M059J (cell line): Measurements from ENCODE around the gene GLIS1. TPM values are rescaled to one million over a fixed set of nuclear protein-coding genes. Genes with fewer than 3 reads are reported as not detected.
A peak's percentile ranks its signal among the peaks of the same experiment; 100 is the strongest.

Experiments used
- DNase-seq: peaks from one replicate; pipeline ENCODE4 v3.0.0-alpha.2; 2012; ENCODE audit warnings: low read depth
- total RNA-seq: library from RNA; depleted of rRNA; stranded (reverse); fragments of >200 nt; shearing (Covaris generic); gene quantifications from 2 replicates; pipeline ENCODE4 v1.2.3, GENCODE V29; 2014

Gene GLIS1
- total RNA-seq, 1 experiment from 2014 or later, result 3.0 TPM

- DNase-seq, result no peak
These were observed 44.9 kb downstream of the GLIS1 start for GRCh38 chr1:53693773-53694717.

- no peak for DNase-seq
These were observed 45.6 kb downstream of the GLIS1 start for GRCh38 chr1:53693339-53693738.

GRCh38 chr1:53691326-53691725 is 47.6 kb downstream of the GLIS1 start:
- DNase-seq, result no peak

GRCh38 chr1:53690411-53690810 is 48.6 kb downstream of the GLIS1 start:
- no peak for DNase-seq

- no peak for DNase-seq
These were observed 49.1 kb downstream of the GLIS1 start for GRCh38 chr1:53689736-53690326.

- DNase-seq, result no peak
These were observed 49.7 kb downstream of the GLIS1 start for GRCh38 chr1:53689223-53689622.

- DNase-seq, result peak; percentile 34
These were observed 50.4 kb downstream of the GLIS1 start for GRCh38 chr1:53688381-53689102.

GRCh38 chr1:53687901-53688300 is 51.1 kb downstream of the GLIS1 start:
- DNase-seq, result no peak

- no peak for DNase-seq
These were observed 51.5 kb downstream of the GLIS1 start for GRCh38 chr1:53687426-53687825.

GRCh38 chr1:53686965-53687267 is 52.0 kb downstream of the GLIS1 start:
- DNase-seq, result no peak

GRCh38 chr1:53686091-53686964 is 52.6 kb downstream of the GLIS1 start:
- peak; percentile 76 for DNase-seq

- DNase-seq, result peak; percentile 88
These were observed 53.5 kb downstream of the GLIS1 start for GRCh38 chr1:53685272-53686051.

- peak; percentile 22 for DNase-seq
These were observed 54.2 kb downstream of the GLIS1 start for GRCh38 chr1:53684741-53685140.

GRCh38 chr1:53683986-53684740 is 54.8 kb downstream of the GLIS1 start:
- DNase-seq, result peak; percentile 21

- DNase-seq, result no peak
These were observed 56.1 kb downstream of the GLIS1 start for GRCh38 chr1:53682881-53683280.

GRCh38 chr1:53681977-53682685 is 56.8 kb downstream of the GLIS1 start:
- DNase-seq, result peak; percentile 36

GRCh38 chr1:53681351-53681976 is 57.5 kb downstream of the GLIS1 start:
- no peak for DNase-seq

- no peak for DNase-seq
These were observed 58.1 kb downstream of the GLIS1 start for GRCh38 chr1:53680868-53681267.
